Retinal pigment epithelial cell (primary cell): ENCODE measurements around the gene DAZAP1.

ENCODE experiments used
- DNase-seq: peaks from one replicate; pipeline ENCODE4 v3.0.0-alpha.2; 2010; ENCODE audit warnings: low read depth
- H3K4me3 ChIP-seq: 2 replicates; pipeline ENCODE4 v1.5.1; 2011; ENCODE audit warnings: mild to moderate bottlenecking, low read length, control low read depth, moderate library complexity
- TF ChIP-seq, protein P1 (sequence below): conservative IDR thresholded peaks from 2 replicates; pipeline ENCODE4 v1.5.1; 2011; ENCODE audit warnings: low read depth, low read length, control low read depth, inconsistent platforms

DAZAP1 gene

DNA sequence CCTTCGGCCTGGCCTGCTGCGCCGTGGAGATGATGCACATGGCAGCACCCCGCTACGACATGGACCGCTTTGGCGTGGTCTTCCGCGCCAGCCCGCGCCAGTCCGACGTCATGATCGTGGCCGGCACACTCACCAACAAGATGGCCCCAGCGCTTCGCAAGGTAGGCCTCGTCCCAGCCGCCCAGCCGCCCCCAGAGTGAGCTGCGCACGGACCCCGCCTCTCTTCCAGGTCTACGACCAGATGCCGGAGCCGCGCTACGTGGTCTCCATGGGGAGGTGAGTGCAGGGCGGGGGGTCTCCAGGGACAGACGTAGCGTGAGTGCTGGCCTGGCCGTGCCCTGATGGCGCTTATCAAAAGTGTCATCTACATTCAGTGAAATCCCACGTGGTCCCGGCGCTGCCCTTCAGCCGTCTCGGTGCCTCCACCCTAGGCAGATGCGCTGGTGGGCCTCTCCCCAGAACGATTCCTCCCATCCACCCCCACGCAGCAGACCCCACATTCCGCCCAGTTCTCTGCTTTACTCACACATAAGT lies 16.4 kb upstream of the DAZAP1 start:
- TF ChIP-seq, protein P1, sequence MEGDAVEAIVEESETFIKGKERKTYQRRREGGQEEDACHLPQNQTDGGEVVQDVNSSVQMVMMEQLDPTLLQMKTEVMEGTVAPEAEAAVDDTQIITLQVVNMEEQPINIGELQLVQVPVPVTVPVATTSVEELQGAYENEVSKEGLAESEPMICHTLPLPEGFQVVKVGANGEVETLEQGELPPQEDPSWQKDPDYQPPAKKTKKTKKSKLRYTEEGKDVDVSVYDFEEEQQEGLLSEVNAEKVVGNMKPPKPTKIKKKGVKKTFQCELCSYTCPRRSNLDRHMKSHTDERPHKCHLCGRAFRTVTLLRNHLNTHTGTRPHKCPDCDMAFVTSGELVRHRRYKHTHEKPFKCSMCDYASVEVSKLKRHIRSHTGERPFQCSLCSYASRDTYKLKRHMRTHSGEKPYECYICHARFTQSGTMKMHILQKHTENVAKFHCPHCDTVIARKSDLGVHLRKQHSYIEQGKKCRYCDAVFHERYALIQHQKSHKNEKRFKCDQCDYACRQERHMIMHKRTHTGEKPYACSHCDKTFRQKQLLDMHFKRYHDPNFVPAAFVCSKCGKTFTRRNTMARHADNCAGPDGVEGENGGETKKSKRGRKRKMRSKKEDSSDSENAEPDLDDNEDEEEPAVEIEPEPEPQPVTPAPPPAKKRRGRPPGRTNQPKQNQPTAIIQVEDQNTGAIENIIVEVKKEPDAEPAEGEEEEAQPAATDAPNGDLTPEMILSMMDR: no peak
- H3K4me3 ChIP-seq: no peak overlapping the region
- no peak for DNase-seq

DNA sequence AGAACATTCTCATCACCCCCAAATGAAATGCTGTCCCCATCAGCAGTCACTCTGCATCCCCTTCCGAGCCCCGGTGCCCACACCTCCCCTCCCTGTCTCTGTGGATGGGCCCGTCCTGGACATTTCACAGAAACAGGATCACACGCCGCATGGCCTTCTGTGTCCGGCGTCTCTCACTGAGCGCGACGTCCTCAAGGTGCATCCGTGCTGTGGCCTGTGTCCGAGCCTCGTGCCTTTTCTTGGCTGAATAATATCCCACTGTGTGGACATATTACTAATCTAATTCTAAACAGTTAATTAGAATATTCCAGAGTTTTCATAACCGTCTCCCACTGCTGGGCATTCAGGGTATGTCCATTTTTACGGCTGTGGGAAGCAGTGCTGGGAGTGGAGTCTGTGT lies 15.0 kb upstream of the DAZAP1 start:
- DNase-seq: no peak
- TF ChIP-seq, protein P1: no peak
- H3K4me3 ChIP-seq: no peak overlapping the region

DNA sequence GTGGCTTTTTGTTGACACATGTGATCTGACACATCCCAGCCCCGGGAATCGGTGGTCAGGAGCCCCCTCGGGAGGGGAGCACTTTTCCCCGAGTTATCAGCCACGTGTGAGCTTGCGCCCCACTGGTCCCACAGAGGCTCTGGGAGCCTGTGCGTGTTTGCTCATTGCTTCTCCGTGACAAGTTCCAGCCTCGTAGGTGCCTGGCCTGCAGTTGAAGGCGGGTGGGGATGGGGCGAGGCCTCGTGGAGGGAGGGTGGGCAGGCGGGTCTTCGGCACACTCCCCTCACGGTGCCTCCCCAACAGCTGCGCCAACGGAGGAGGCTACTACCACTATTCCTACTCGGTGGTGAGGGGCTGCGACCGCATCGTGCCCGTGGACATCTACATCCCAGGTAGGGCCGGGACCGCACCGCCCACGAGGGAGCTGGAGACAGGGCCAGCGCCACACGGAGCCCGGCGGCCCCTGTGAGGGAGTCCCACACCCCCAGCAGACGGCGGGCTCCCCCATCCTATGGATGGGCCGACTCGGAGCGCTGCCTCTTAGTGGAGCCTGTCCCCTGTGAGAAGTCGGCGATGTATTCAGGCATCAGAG lies 14.4 kb upstream of the DAZAP1 start:
- TF ChIP-seq, protein P1: no peak

DNA sequence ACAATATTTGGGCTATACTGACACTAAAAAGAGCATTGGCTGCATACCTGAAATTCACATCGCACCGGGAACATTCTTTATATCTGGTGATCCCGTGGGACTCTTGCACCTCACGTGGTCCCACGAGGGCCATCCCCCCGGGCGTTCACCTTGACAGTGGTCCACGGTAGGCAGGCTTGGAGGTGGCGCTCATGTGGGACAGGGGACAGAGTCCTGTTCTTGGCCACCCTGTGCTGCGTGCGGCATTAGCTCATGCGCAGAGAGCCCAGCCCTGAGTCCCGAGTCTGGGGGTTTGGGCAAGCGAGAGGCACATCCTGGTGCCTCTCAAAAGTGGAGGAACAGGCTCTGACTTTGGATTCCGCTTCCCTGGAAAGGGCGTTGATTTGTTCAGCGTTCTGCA lies 13.5 kb upstream of the DAZAP1 start:
- TF ChIP-seq, protein P1: no peak
- H3K4me3 ChIP-seq: no peak overlapping the region
- DNase-seq: no peak

More for the DNA sequence above, 14.4 kb upstream of the DAZAP1 start:
- no peak for DNase-seq
- no peak overlapping the region for H3K4me3 ChIP-seq

DNA sequence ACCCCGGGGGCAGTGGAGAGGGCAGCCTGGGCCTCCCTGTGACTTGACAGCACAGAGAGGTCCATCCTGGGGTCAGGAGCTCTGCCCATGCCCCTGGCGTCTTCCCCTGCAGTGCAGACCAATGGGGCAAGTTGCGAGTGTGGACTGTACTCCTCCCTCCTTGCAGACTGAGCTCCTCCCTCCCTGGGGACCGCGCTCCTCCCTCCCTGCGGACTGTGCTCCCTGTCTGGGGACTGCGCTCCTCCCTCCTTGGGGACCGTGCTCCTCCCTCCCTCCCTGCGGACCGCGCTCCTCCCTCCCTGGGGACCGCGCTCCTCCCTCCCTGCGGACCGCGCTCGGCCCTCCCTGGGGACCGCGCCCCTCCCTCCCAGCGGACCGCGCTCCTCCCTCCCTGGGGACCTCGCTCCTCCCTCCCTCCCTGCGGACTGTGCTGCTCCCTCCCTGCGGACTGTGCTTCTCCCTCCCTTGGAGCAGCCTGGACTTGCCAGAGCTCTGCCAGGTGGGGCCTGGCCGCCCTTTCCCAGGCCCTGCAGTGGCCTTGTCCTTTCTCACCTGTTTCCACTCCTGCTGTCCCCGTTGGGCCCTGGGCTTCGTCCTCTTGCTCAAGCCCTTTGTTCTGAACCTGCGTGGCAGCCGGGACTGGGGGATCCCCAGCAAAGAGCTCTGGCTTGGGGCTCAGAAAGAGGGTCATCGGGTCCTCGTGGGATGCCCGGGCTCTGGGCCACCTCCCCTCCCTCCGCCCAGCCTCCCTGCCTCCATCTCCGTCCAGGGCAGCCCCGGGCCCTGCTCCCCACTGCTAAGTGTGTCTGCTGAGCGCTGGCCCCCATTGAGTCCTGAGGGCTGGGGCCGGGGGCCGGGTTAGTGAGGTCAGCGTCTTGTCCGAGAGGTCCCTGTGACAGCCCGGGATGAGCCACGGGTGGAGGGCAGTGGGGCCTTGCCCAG lies 12.9 kb upstream of the DAZAP1 start:
- TF ChIP-seq, protein P1: no peak
- H3K4me3 ChIP-seq: no peak overlapping the region
- no peak for DNase-seq

DNA sequence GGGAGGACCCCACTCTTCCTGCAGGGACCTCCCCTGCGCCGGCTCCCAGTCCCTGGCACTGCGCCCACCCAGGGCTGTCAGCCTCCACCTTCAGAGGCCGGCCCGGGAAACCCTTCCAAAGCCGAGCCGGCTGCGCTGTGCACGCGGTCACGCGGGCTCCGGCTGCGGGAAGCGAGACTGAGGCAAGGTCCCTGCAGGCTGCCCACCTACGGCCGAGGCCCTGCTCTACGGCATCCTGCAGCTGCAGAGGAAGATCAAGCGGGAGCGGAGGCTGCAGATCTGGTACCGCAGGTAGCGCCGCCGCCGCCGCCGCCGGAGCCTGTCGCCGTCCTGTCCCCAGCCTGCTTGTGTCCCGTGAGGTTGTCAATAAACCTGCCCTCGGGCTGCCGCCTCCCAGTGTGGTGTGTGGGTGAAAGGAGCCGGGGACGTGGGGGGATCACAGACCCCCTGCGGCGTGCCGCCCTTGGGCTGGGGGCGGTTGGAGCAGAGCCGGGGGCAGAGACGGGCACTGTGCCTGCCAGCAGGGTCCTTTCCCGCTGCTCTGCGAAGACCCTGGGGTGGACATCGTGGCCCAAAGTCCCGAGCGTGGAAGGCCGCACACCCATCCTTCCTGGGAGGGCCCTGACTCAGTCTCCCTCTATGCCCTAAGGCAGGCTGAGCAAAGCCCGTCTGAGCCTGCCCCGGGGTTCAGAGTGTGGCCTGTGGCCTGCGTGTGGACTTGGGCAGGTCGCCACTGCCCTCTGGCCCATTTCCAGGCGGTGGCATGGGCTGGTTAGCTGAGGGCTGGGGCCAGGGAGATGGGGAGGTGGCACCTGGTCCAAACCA lies 12.0 kb upstream of the DAZAP1 start:
- TF ChIP-seq, protein P1: no peak
- no peak overlapping the region for H3K4me3 ChIP-seq
- no peak for DNase-seq
